Right forelimb (tissue), 1 donor: Measurements from ENCODE around the gene IFI16.
"Not testable (repeated sequence)": the region's sequence is repeated elsewhere in the genome, so short reads cannot be mapped to it uniquely, and the experiment has no call there.

Experiments used
- DNase-seq: peaks from one replicate; pipeline ENCODE4 v3.0.0-alpha.2; 2018

The IFI16 gene

DNA sequence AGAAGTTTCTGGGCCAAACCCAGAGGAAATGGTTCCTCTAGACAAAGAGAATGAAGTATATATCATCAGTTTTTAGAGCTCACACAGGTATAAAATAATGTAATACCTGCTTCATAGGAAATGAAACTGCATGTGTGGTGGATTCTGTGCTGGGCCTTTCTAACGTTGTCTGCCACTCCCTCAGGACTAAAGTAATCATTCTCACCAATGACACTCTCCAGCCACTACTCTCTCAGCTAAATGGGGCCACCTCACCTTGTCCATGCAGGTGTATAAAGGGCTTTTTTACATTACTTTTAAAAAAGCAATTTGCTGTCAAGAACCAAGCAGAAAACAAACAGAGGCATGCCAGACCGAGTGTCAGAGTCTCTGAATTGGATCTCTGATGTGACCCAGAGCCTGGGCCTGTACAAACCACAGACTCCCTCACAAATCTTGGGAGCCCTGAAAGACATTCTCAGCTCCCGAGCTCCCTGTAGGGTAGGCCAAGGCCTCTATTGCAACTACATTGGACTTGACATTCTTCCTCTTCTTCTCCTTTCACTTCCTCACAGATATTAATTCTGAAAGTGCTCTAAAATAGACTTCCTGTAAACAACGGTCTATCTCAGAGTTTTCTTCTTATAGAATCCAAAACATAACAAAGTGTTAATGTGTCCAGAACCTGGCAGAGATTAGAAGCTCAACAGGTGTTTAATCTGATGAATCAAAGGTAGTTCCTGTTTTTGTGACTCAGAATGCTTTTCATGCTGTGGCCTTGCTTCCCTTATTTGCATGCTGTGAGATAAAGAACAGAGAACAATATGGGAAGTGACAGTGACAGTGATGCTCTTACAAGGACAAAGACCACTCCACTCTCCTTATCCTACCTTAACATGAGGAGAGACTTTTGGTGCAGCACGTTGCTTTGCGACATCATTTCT, 58.3 kb downstream of the IFI16 start:
- no peak for DNase-seq

DNA sequence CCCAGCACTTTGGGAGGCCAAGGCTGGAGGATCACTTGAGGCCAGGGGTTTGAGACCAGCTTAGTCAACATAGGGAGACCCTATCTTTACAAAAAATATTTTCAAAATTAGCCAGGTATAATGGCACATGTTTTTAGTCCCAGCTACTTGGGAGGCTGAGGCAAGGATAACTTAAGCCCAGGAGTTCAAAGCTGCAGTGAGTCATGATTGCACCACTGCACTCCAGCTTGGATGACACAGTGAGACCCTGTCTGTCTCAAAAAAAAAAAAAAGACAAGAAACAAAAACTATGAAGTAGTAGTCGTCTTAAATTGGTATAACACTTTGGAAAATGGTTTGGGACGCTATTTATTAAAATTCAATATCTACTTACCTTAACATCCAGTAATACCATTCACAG, 59.2 kb downstream of the IFI16 start:
- DNase-seq = no peak

DNA sequence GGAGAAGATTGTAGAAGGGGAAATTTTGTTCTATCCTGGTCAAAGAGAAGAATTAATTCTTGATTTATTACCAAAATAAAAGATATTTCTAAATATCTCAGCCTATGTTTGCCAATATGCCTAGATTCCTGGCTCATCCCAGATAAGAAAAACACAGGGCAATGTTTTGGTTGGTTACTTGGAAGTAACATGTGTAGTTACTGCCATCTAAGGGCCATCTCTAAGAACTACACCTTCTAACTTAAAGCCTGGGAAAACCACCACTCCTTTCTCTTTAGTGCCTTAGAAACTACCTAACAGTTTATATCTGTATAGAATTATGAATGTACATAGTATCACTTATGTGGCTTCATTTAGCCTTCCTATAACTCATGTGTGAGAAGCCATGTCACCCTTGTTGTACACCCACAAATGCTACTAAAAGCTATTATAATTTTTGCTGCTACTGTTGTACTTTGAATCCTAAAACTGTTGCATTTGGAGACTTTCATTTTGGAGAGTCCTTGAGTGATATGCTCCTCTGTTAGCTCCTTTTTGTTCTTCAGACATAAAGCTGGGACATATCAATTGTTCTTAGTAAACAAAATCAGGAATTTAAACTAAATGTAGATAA, 62.4 kb downstream of the IFI16 start:
- no peak for DNase-seq

DNA sequence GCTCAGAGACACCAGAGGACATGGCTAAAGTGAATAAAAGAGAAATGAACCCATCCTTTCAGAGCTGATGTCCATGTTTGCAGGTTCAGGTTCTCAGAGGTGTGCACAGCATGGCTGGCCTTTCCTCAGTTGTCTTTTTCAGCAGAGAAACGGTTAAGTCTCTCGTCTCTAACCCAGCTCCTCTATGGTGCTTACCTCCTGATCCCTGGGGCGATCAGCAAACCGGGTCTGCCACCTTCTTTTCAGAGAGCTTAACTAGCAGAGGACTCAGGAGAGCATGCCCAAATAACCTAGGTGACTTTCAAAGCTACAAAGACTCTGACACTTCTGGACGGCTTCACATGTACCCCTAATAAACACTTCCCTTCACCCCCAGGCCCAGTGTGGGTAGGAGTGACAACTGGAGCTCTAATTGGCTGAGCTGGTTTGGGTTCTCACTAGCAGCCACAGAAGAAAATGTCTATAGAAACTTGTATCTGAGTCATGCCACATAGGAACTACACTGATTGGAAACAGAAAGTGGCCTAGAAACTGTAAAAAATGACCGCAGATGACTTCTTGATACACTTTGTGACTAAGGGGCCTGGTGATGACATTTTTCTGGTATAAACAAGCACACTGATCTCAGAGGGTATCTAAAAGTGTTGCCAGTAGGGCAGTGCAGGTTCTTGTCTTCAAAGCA, 66.9 kb downstream of the IFI16 start, which contains the start of gene AIM2:
Gene AIM2, minus strand, starts transcription at position 329 of the 682 bp plus-strand sequence. CDS start 3,267 bp downstream, outside the sequence.
- DNase-seq = no peak

DNA sequence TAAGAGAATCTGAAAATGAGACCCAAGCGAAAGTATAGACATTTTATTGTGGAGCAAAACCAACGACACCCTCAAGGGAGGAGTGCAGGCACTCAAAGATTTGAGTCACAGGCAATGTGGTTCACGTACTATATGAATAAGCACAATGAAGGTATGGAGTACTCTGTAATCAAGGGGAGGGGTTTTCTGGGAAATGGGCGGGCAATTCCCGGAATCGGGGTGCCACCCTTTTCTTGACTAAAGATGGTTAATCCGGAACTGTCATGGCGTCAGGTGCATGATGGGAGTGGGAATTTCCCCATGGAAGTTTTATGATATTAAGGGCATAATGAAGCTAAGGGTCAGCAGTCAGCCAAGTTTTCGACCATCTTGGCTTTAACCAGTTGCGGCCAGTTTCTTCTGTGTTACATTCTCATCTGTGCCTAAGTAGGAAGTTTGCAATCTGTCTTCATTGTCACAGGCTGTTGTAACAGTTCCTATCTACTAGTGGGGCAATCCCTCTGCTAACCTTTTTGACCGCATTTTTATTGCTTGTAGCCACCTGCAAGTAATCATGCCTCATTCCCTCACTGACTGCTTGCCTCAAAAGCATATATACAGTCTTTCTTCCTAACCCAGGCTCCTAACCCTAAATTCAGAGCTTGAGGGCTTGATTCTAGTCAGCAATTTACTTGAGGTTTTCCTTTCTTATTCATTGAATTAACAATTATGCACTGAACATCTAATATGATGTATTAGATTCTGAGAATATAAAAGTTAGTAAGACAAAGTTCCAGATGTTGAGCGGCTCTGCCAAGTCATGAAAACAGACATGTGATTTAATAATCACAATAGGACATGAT, 67.6 kb downstream of the IFI16 start:
- DNase-seq = no peak

DNA sequence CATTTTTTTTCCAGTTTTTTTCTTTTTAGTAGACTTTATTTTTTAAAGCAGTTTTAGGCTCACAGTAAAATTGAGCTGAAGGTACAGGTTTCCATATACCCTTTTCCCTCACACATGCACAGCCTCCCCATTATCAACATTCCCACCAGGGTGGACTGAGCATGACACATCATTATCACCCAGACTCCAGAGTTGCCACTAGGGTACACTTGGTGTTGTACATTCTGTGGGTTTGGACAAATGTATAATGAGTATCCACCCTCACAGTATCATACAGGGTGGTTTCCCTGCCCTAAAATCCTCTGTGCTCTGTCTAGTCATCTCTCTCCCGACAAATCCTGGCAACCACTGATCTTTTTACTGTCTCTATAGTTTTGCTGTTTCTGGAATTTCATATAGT, 69.8 kb downstream of the IFI16 start:
- no peak for DNase-seq

DNA sequence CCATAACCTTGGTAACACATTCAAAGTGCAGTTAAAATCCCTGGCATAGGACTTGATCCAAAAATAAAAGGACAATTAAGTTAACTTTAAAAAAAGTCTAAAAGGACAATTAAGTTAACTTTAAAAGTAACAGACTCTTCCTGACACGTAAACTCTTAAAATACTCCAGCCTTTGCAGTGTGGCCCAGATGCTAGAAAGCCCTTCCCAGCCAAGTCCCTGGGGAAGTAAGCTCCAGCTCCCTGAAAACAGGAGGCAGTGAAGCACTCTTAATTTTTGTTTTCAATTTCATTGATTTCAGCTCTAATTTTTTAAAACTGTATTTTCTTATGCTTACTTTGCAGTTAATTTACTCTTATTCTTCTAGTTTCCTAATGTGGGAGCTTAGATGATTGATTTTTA, 71.9 kb downstream of the IFI16 start:
- no peak for DNase-seq

DNA sequence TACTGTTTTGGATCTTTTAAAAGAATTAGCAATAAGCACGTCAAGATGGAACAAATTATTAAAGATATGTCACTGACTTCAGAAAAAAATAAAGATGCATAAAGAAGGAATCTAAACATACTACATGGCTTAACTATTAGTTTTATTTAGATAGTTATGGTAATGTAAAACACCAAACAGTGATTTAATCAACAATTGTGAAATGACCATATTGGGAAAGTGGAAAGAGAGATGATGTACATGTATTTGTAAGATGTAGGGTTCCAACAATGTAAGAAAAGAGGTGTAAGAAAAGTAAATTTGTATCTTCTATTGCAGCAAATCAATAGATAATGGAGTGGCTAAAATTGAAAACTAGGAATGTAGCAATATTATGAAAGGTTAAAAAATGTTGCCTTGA, 73.3 kb downstream of the IFI16 start:
- DNase-seq = no peak

DNA sequence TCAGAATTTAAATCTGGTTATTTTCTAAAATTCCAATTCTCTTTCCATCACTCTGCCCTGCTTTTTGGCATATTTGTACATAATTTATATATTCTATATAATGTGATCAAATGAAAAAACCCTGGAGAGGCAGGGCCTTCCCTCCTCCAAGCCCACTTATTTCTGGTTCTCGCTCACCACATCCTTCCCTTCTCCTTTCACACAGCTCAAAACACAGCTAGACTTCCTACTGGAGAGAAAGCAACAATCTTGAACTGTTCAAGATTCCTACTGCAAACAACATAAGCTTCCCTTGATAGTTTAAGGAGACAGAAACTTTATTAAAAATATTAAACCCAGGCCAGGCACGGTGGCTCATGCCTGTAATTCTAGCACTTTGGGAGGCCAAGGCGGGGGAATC, 74.4 kb downstream of the IFI16 start:
- no peak for DNase-seq

DNA sequence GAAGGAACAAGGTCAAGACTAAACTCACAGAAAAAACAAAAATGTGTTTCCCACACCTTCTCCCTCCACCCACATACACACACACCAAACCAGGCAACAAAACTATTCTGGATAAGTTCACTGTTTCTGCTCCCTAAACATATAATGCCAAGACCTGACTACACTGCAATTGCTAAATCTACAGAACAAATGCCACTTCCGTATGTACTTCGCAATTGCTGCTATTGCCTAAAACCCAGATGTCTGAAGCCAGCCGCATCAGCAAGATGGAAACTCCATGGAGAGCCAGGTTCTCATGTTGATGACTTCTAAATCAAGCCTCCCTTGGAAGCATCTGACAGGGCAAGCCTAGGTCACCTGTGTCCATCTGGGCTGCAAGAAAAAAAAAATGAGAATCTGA, 75.2 kb downstream of the IFI16 start:
- no peak for DNase-seq

DNA sequence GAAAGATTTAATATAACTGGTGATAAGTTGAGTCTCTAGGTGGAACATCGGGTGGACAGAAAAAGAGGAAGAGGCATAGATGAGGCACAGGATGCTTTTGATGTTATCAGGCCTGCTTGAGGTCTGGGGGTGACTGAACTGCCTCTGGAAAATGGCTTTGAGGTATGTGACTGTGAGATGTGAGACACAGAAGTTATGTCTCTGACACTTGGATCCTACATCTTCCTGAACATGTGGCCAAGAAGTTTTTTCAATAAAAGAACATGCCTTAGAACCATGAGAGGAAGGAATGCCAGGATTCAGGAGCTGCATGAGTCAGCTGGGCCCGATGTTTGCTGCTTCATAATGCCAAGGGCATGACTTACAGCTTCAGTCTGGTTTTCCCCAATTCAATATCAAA, 78.3 kb downstream of the IFI16 start:
- no peak for DNase-seq

DNA sequence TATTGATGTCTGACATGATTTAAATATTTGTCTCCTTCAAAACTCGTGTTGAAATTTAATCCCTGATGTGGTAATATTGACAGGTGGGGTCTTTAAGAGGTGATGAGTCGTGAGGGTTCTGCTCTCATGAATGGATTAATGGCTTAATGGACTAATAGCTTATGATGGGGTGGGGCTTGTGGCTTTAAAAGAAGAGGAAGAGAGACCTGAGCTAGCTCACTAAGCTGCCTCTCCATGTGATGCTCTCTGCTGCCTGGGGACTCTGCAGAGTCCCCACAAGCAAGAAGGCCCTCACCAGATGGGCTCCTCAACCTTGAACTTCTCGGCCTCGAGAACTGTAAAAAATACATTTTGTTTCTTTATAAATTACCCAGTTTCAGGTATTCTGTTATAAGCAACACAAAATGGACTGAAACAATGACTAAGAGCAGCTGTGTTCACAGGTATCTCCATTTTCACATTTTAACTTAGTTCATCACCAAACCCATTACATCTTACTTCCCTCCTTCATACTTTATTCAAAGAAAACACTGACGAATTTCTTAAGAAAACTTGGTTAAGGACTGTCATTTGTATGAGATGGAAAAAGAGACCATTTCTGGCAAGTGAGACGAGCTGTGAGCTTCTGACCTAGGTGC, 79.0 kb downstream of the IFI16 start:
- DNase-seq = no peak

DNA sequence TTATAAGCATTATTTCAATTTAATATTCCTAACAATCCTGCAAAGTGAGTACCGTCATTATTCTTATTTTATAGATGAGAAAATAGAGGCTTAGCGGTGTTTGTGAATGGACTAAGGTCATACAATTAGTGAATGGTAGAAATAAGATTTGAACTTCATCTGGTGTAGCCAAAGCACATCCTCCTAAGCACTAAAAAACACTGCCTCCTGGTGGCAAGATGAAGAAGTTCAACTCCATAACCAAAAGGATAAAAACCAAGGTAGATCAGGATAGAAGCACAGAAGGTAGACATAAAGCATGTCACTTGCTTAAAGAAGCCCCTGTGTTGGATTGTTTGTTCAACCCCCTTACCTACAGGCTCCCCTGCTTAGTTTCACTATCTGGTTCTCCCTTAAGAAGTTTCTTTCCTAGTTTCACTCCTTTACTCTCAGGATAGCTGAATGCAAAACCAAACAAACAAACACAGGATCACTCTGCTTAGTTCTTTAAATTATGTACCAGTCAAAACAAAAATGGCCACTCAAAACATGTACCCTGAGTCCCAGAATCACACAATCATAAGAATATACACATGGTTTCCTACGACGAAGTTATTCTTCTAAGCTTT, 79.6 kb downstream of the IFI16 start:
- DNase-seq = no peak

DNA sequence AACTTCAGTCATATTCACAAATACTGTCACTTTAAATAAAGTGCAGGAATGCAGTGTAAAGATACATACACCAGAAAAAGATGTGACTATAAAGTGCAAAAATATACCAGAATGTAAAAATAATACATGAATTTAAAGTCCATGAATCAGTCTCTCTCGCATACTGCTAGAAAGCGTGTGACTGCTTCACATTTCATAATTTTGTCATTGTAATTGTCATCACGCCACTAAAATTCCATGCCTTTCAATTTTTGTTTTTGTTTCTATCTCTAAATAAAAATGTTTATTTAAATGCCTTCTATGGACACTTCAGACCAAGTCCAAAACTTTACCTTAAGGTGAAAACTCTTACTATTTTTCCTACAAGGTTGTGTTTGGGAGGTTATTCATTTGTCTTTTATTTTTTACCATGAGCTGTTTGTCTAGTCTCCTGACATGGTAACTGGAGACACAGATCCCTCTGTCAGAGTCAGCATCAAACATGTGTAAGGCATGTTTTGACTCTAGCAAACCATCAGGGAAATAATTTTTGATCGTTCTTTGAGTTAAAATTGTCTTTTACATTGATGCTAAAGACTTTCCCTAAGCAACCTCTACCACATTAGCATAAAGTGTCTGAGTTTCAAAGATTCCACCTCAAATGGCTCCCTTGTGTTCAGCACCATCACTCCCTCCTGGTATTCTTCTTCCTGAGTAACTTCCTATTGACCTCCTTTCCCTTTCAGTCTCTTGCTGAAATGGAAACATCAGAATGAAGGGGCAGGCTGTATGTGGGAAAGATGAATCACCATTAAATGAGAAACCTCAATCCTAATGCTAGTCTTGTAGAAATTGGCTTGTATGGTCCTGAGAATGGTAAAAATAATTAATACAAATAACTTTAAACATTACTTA, 80.8 kb downstream of the IFI16 start:
- DNase-seq = no peak

DNA sequence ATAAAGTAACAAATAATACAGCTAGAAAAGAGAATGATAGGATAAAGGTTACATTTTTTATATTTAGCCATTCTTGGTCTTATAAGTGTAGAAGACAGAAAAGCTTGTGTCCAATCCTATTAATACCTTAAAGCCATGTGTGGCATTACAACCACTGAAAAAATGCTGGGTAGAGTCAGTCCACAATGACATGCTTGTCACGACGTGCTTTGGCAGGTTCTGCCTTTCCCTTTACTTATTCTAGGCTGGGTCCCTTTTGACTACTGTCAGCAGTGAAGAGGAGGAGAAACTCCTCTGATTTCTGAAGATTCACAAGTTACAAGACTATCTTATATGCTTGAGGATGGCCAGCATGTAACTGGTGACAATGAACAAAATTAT, 81.5 kb downstream of the IFI16 start:
- no peak for DNase-seq

DNA sequence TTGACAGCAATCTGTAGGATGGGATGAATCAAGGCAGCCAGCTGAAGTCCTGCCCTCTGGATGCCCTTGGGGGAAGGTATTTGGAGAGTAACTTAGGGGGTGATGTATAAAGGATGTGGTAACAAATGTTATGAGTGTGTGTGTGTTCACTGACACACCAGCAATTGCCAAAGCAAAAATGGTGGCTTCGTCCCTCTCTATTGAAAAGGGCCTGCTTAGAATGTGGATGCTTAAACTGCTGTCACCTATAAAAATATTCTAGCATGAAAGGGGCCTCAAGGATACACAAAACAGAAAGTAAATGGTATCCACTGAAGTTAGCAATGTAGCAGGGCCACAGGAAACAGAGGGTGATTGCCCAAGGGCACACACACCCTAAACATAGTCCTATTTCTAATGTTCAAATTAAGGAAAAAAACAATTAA, 81.9 kb downstream of the IFI16 start:
- no peak for DNase-seq

DNA sequence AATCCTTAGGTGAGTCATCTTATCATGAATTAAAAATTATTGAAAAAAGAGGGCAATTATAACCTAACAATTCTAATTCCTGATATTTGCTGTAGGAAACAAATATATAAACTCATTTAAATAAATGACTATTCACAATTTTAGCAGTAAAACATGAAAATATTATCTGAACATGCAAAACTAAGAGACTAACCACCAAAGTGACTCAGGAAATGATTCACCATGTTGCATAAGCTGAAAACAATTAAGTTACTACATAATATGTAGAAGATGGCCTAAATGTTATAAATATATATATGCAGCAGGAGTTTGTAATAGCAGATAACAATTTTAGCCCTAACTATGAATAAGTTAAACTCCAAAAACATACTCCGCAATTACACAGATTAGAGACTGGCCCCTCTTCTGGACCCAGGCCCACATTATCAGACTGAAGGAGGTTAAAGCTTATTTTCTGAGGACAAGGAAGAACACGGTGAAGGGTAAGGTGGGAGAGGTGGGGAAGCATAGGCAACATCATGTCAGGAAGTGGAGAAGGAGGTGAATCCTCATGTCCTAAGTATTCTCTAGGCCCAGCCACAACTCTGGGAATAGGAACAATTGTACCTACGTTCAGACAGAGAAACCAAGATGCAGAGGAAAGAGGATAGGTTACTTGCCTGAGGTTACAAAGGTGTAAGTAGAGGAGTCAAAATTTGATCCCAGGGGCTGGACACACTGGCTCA, 82.5 kb downstream of the IFI16 start:
- no peak for DNase-seq

DNA sequence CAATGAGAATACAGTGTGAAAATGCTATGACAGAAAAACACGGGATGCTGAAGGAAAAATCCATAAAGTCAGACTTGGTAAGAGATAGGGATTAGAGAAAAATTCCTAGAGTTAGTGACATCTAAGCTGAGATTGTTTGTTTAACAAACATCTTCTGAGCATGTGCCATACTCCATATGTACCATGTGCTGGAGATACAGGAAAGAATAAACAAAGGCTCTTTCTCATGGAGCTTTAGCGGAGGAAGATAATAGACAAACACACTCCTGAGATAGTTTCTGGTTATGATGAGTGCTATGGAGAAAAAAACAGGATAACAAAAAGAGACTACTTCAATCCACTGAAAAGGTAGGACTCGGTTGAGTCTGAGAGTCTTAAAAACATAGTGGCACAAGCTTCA, 88.9 kb downstream of the IFI16 start:
- no peak for DNase-seq

DNA sequence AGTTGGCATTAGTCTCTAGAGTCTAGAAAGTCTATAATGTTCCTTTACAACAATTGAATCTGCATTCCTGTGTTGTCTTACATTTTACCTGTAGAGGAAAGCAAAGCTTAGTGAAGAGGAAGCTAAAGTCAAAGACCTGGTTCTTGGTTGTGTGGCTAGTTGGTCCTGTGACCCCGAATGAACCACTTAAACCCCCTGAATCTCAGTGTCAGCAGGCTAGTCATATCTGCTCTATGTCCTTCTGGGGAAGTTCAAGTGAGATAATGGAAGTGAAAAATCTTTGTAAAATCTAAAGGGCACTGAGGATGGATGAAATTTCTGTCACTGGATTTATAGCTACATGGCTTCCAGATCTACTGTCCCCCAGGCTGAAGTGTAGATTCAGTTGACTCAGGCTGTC, 90.9 kb downstream of the IFI16 start:
- DNase-seq = no peak

DNA sequence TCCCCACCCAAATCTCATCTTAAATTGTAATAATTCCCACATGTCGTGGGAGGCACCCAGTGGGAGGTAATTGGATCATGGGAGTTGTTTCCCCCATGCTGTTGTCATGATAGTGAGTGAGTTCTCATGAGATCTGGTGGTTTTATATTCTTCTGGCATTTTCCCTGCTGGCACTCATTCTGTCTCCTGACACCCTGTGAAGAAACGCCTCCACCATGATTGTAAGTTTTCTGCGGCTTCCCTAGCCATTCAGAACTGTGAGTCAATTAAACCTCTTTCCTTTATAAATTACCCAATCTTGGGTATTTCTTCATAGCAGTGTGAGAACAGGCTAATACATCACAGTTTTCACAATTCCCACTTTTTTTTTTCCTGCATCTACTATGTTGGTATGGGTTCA, 93.3 kb downstream of the IFI16 start:
- not testable (repeated sequence) for DNase-seq
